ENCODE measurements around the gene EMX2.

EMX2 gene

DNA sequence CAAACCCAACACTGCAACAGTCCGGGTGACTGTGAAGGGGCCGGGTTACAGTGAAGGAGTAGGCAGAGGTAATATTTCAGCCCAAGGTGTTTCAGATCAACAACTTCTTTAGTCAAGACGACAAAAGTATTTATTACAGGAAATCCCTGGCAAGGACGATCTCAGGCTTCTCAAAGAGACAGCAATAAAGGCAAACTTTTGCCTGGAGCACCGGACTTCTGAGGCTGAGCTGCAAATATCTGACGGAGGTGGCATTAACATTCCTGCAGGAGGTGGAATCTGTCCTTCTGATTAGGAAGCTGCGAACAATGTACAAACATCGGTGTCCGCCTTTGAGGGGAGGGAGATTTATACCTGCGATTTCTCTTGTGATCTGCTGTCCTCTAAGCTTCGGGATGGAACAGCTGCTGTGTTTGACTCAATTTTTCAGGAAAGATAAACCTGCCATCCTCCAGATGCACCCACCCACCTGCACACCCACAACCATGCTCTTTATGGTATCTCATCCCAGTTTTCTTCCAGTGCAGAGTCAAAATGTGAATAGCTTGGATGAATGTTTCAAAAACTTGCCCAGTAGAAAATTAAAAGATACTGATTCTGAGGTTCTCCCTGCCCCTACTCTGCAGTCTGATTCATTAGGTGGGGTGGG lies 32.1 kb downstream of the EMX2 start:
- H3K4me3 ChIP-seq (ENCODE audit: insufficient read depth, low read length, poor library complexity, severe bottlenecking): no peak overlapping the region
- H3K27me3 ChIP-seq (ENCODE audit: low read length): no peaks in the 10 kb centered on the region
- H3K79me2 ChIP-seq (ENCODE audit: insufficient read depth, low read length): no peaks in the 10 kb centered on the region
- H3K27ac ChIP-seq (ENCODE audit: low read depth, low read length): no peak overlapping the region
- no peak overlapping the region for H3K9ac ChIP-seq (ENCODE audit: low read length)
- H3K36me3 ChIP-seq (ENCODE audit: low read length): no peaks in the 10 kb centered on the region
- no peaks in the 10 kb centered on the region for H3F3A ChIP-seq (ENCODE audit: insufficient read depth)
- TF ChIP-seq, protein P1, sequence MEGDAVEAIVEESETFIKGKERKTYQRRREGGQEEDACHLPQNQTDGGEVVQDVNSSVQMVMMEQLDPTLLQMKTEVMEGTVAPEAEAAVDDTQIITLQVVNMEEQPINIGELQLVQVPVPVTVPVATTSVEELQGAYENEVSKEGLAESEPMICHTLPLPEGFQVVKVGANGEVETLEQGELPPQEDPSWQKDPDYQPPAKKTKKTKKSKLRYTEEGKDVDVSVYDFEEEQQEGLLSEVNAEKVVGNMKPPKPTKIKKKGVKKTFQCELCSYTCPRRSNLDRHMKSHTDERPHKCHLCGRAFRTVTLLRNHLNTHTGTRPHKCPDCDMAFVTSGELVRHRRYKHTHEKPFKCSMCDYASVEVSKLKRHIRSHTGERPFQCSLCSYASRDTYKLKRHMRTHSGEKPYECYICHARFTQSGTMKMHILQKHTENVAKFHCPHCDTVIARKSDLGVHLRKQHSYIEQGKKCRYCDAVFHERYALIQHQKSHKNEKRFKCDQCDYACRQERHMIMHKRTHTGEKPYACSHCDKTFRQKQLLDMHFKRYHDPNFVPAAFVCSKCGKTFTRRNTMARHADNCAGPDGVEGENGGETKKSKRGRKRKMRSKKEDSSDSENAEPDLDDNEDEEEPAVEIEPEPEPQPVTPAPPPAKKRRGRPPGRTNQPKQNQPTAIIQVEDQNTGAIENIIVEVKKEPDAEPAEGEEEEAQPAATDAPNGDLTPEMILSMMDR (IDR thresholded peaks at IDR 0.05; ENCODE audit: insufficient read depth, low read length, poor library complexity, severe bottlenecking): no peak
- TF ChIP-seq EZH2phosphoT487 (conservative IDR thresholded peaks at IDR 0.05; ENCODE audit: low read length): no peak
- H2AFZ ChIP-seq (ENCODE audit: low read depth, low read length, severe bottlenecking): no peak overlapping the region
- H4K20me1 ChIP-seq (ENCODE audit: low read depth, low read length): no peaks in the 10 kb centered on the region
- no peaks in the 10 kb centered on the region for H3K9me2 ChIP-seq (replicated peaks; ENCODE audit: insufficient read depth, low read length)
- H3K4me2 ChIP-seq (ENCODE audit: low read depth, low read length, poor library complexity, severe bottlenecking): no peak overlapping the region
- H3K9me3 ChIP-seq (ENCODE audit: insufficient read depth, low read length): no peaks in the 10 kb centered on the region

DNA sequence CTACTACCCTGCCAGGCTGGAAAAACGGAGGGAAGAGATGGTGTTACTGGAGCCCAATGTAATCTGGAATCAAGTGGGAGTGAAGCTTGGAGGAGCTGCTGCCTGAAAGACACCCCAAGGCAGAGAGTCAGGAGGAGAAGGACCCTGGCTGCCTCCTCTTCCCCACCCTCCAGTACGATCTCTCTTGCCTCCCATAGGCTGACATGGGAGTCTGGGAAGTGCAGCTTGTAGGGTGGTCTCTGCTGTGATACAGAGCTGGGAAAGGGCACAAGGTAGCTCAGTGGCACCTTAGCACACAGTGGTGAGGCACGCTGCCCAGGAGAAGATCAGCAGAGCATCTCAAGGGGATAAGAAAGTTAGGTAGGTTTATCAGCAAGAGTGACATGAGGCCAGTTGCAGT lies 35.9 kb downstream of the EMX2 start:
- no peaks in the 10 kb centered on the region for H3K9me3 ChIP-seq (ENCODE audit: insufficient read depth, low read length)
- H3K4me3 ChIP-seq (ENCODE audit: insufficient read depth, low read length, poor library complexity, severe bottlenecking): no peak overlapping the region
- H3K27me3 ChIP-seq (ENCODE audit: low read length): no peaks in the 10 kb centered on the region
- no peak for TF ChIP-seq EZH2phosphoT487 (conservative IDR thresholded peaks at IDR 0.05; ENCODE audit: low read length)
- TF ChIP-seq, protein P1 (IDR thresholded peaks at IDR 0.05; ENCODE audit: insufficient read depth, low read length, poor library complexity, severe bottlenecking): no peak
- no peak overlapping the region for H2AFZ ChIP-seq (ENCODE audit: low read depth, low read length, severe bottlenecking)
- H3K27ac ChIP-seq (ENCODE audit: low read depth, low read length): no peak overlapping the region
- H4K20me1 ChIP-seq (ENCODE audit: low read depth, low read length): no peaks in the 10 kb centered on the region
- H3K9me2 ChIP-seq (replicated peaks; ENCODE audit: insufficient read depth, low read length): no peaks in the 10 kb centered on the region
- H3K79me2 ChIP-seq (ENCODE audit: insufficient read depth, low read length): no peaks in the 10 kb centered on the region
- H3F3A ChIP-seq (ENCODE audit: insufficient read depth): no peaks in the 10 kb centered on the region
- no peak overlapping the region for H3K4me2 ChIP-seq (ENCODE audit: low read depth, low read length, poor library complexity, severe bottlenecking)
- H3K36me3 ChIP-seq (ENCODE audit: low read length): no peaks in the 10 kb centered on the region
- H3K9ac ChIP-seq (ENCODE audit: low read length): no peak overlapping the region

DNA sequence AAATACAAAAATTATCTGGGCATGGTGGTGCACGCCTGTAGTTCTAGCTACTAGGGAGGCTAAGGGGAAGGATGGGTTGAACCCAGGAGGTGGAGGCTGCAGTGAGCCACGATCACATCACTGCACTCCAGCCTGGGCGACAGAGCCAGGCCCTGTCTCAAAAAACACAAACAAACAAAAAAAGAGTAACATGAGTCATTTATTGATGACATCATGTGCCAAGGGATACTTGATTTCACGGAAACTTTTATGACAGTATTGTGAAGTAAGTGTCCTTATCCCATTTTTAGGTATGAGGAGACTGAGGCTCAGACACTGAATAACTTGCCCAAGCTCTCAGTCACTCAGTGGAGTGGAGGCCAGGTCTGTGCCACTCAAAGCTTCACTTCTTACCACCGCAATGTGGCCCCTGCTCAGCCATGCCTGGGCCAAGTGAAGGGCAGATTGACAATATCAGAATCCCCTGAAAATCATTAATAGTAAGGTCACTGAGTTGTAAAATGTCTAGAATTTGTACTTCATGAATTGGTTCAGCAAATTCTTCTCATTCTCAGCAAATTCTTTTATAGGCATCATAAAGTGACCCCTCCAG lies 36.5 kb downstream of the EMX2 start:
- no peak overlapping the region for H2AFZ ChIP-seq (ENCODE audit: low read depth, low read length, severe bottlenecking)
- no peaks in the 10 kb centered on the region for H3K36me3 ChIP-seq (ENCODE audit: low read length)
- no peaks in the 10 kb centered on the region for H3K9me2 ChIP-seq (replicated peaks; ENCODE audit: insufficient read depth, low read length)
- H3K27me3 ChIP-seq (ENCODE audit: low read length): no peaks in the 10 kb centered on the region
- no peaks in the 10 kb centered on the region for H3F3A ChIP-seq (ENCODE audit: insufficient read depth)
- H3K27ac ChIP-seq (ENCODE audit: low read depth, low read length): no peak overlapping the region
- TF ChIP-seq, protein P1 (IDR thresholded peaks at IDR 0.05; ENCODE audit: insufficient read depth, low read length, poor library complexity, severe bottlenecking): no peak
- TF ChIP-seq EZH2phosphoT487 (conservative IDR thresholded peaks at IDR 0.05; ENCODE audit: low read length): no peak
- H3K9me3 ChIP-seq (ENCODE audit: insufficient read depth, low read length): no peaks in the 10 kb centered on the region
- no peak overlapping the region for H3K4me3 ChIP-seq (ENCODE audit: insufficient read depth, low read length, poor library complexity, severe bottlenecking)
- no peaks in the 10 kb centered on the region for H4K20me1 ChIP-seq (ENCODE audit: low read depth, low read length)
- no peak overlapping the region for H3K9ac ChIP-seq (ENCODE audit: low read length)
- no peak overlapping the region for H3K4me2 ChIP-seq (ENCODE audit: low read depth, low read length, poor library complexity, severe bottlenecking)
- H3K79me2 ChIP-seq (ENCODE audit: insufficient read depth, low read length): no peaks in the 10 kb centered on the region
